Panc1 (cell line): ENCODE measurements around the gene MAGEA9B. TPM values are rescaled to one million over a fixed set of nuclear protein-coding genes. Genes with fewer than 3 reads are reported as not detected.

Experiments
- ATAC-seq: fragments of 200-7000 bp; cut with Tn5 transposase; 2 replicates; pipeline ENCODE4 v1.9.1; 2020; ENCODE audit warnings: mild to moderate bottlenecking, moderate library complexity
- BruUV-seq: library from RNA; stranded (reverse); fragments of 400-500 nt; replicated peaks from 2 replicates; lab custom pipeline; 2021; lab: Mats Ljungman, UMichigan
- CTCF ChIA-PET: fragments of 300-600 bp; sonication (Branson Sonifier 250); formaldehyde crosslinking; loops from one replicate; lab custom pipeline; 2022; ENCODE audit warnings: antibody characterized with exemption; lab: Charles Lee
- POLR2A ChIA-PET: fragments of 300-600 bp; sonication (Branson Sonifier 250); formaldehyde crosslinking; loops from one replicate; lab custom pipeline; 2022; ENCODE audit warnings: antibody characterized with exemption; lab: Charles Lee
- DNase-seq: peaks from one replicate; pipeline ENCODE4 v3.0.0-alpha.2; 2010; ENCODE audit warnings: low read depth, low spot score
- H3K27ac ChIP-seq: 2 replicates; pipeline ENCODE4 v1.5.1; 2011; ENCODE audit warnings: mild to moderate bottlenecking, low read length, inconsistent platforms
- H3K27me3 ChIP-seq: fragments of 200-500 bp; sonication (Bioruptor generic); 2 replicates; pipeline ENCODE4 v1.6.0; 2014; ENCODE audit warnings: low read length, inconsistent platforms; ENCODE audit not compliant: control insufficient read depth, insufficient read depth
- H3K36me3 ChIP-seq: fragments of 200-500 bp; sonication (Bioruptor generic); 2 replicates; pipeline ENCODE4 v1.5.1; 2014; ENCODE audit warnings: inconsistent platforms, mild to moderate bottlenecking, low read length, moderate library complexity; ENCODE audit not compliant: control insufficient read depth, insufficient read depth
- H3K4me1 ChIP-seq: 2 replicates; pipeline ENCODE4 v1.5.1; 2011; ENCODE audit warnings: inconsistent platforms, mild to moderate bottlenecking, low read length, moderate library complexity; ENCODE audit not compliant: control insufficient read depth, insufficient read depth
- H3K4me3 ChIP-seq, 2 experiments: 2 replicates each; pipeline ENCODE4 v1.5.1; 2011 to 2012; ENCODE audit warnings: low read depth in 2 of 2, low read length in 2 of 2, mild to moderate bottlenecking in 2 of 2, inconsistent platforms in 1 of 2, moderate library complexity in 1 of 2
- H3K9me3 ChIP-seq: fragments of 200-500 bp; sonication (Bioruptor generic); 2 replicates; pipeline ENCODE4 v1.5.1; 2014; ENCODE audit warnings: low read depth, mild to moderate bottlenecking, inconsistent platforms, low read length, moderate library complexity; ENCODE audit not compliant: control insufficient read depth, insufficient read depth
- CTCF ChIP-seq: fragments of 450-650 bp; IDR thresholded peaks from 2 replicates; pipeline ENCODE4 v1.5.1; 2017; ENCODE audit warnings: mild to moderate bottlenecking
- POLR2AphosphoS5 ChIP-seq: IDR thresholded peaks from 2 replicates; pipeline ENCODE4 v1.6.1; 2012; ENCODE audit warnings: mild to moderate bottlenecking, low read depth, low read length, moderate library complexity
- REST ChIP-seq, 2 experiments: IDR thresholded peaks; 2 replicates each; pipeline ENCODE4 v1.6.1; 2011 to 2012; ENCODE audit warnings: low read depth in 2 of 2, control low read depth in 1 of 2, low read length in 1 of 2, mild to moderate bottlenecking in 1 of 2, moderate library complexity in 1 of 2; ENCODE audit not compliant: insufficient read depth in 1 of 2
- SIN3A ChIP-seq: IDR thresholded peaks from 2 replicates; pipeline ENCODE4 v1.6.1; 2012; ENCODE audit warnings: low read depth, mild to moderate bottlenecking, low read length, moderate library complexity, borderline replicate concordance; ENCODE audit not compliant: insufficient read depth
- TCF7L2 ChIP-seq: IDR thresholded peaks from 2 replicates; pipeline ENCODE4 v1.6.1; 2011; ENCODE audit warnings: mild to moderate bottlenecking, low read depth, low read length, inconsistent platforms
- in situ Hi-C: cut with HindIII; loops from 2 replicates; pipeline ENCODE4 v1.10.0; 2016; ENCODE audit warnings: low sequenced_read_pairs, low pct_unique_long_range_greater_than_20kb
- intact Hi-C: fragments of 100-400 bp; cut with micrococcal nuclease; formaldehyde crosslinking; loops from one replicate; pipeline ENCODE4 v1.10.0; 2022; ENCODE audit not compliant: unreplicated experiment
- total RNA-seq: library from RNA; stranded (reverse); gene quantifications from one replicate; pipeline ENCODE4 v1.2.1, GENCODE V29; 2021; ENCODE audit not compliant: unreplicated experiment

The MAGEA9B gene
- total RNA-seq, 1 experiment from 2014 or later, result not detected

GRCh38 chrX:149631234-149632165, 44.2 kb upstream of the MAGEA9B start, which contains the start of gene TMEM185A:
TMEM185A (minus strand) TSS chrX:149631792; CDS start chrX:149631580, 212 bp downstream.
- DNase-seq (no peak), ATAC-seq (peak; percentile 94)
- ChIA-PET CTCF (interaction anchor here (0.6 kb wide), 1 partner anchor 110 kb away, joined by 3 read pairs; no protein-coding TSS in a partner anchor), POLR2A (no interaction called here)
- H3K27ac ChIP-seq, result peak within 1 kb of the TSS; percentile 78
- H3K27me3 ChIP-seq, result peaks cover 2% of the 10 kb centered on the region; the same call in 1 of the 2 replicates
- no peaks in the 10 kb centered on the region for H3K9me3 ChIP-seq
- in situ Hi-C loops, result no loop called here
- peaks cover 16% of the 10 kb centered on the region for H3K4me1 ChIP-seq
- BruUV-seq, result no TSS peak
- intact Hi-C loops, result no loop called here
- H3K36me3 ChIP-seq, result no peaks in the 10 kb centered on the region
- TF ChIP-seq POLR2AphosphoS5 (peak; percentile 57; the same call in 1 of the 2 replicates), REST (IDR thresholded peaks at IDR 0.05; ENCODE audit: insufficient read depth in 1 of 2, low read depth in 2 of 2, low read length in 1 of 2) (0 out of 4 replicates have a peak, but pooled peaks of 1 of the 2 experiments have one; percentile 21), SIN3A (no peak), TCF7L2 (no peak), CTCF (no peak)
- peak within 1 kb of the TSS; percentile 61 to 81 for H3K4me3 ChIP-seq

GRCh38 chrX:149630681-149631233, 43.5 kb upstream of the MAGEA9B start:
- TF ChIP-seq CTCF (no peak), SIN3A (no peak), TCF7L2 (no peak), REST (IDR thresholded peaks at IDR 0.05; ENCODE audit: insufficient read depth in 1 of 2, low read depth in 2 of 2, low read length in 1 of 2) (no peak), POLR2AphosphoS5 (no peak)
- no peaks in the 10 kb centered on the region for H3K36me3 ChIP-seq
- ChIA-PET CTCF (interaction anchor here (0.6 kb wide), 1 partner anchor 109 kb away, joined by 3 read pairs; no protein-coding TSS in a partner anchor), POLR2A (no interaction called here)
- in situ Hi-C loops (no loop called here), intact Hi-C loops (no loop called here)
- peak overlapping the region; percentile 78 for H3K27ac ChIP-seq
- ATAC-seq, result peak; percentile 67
- peak overlapping the region; percentile 61 to 81 for H3K4me3 ChIP-seq
- no peaks in the 10 kb centered on the region for H3K9me3 ChIP-seq
- DNase-seq, result no peak
- H3K27me3 ChIP-seq, result peaks cover 2% of the 10 kb centered on the region; the same call in 1 of the 2 replicates
- no TSS peak for BruUV-seq
- H3K4me1 ChIP-seq, result peaks cover 16% of the 10 kb centered on the region
